Measurements from ENCODE around the gene LRIT2. TPM values are rescaled to one million over a fixed set of nuclear protein-coding genes. Genes with fewer than 3 reads are reported as not detected.
A peak's percentile ranks its signal among the peaks of the same experiment; 100 is the strongest.

LRIT2 gene
- total RNA-seq, 1 donor from 2014 or later: not detected

GRCh38 chr10:84196083-84196482, 29.3 kb downstream of the LRIT2 start:
- no peak overlapping the region for H3K4me3 ChIP-seq (ENCODE audit: low read depth, low read length)
- no peak for DNase-seq (ENCODE audit: low read depth)
- TF ChIP-seq CTCF (conservative IDR thresholded peaks at IDR 0.05; ENCODE audit: low read depth, low read length): no peak

GRCh38 chr10:84195044-84195830, 30.1 kb downstream of the LRIT2 start:
- TF ChIP-seq CTCF (conservative IDR thresholded peaks at IDR 0.05; ENCODE audit: low read depth, low read length): no peak
- H3K4me3 ChIP-seq (ENCODE audit: low read depth, low read length): peak overlapping the region; percentile 56
- DNase-seq (ENCODE audit: low read depth): no peak

GRCh38 chr10:84194424-84195043, 30.8 kb downstream of the LRIT2 start, which contains the start of gene CDHR1:
TSS of gene CDHR1 (plus strand) at chr10:84194537. CDS start at chr10:84194761, 224 bp downstream.
- no peak for TF ChIP-seq CTCF (conservative IDR thresholded peaks at IDR 0.05; ENCODE audit: low read depth, low read length)
- DNase-seq (ENCODE audit: low read depth): no peak
- peak within 1 kb of the TSS; percentile 56 for H3K4me3 ChIP-seq (ENCODE audit: low read depth, low read length)

- no peak for DNase-seq (ENCODE audit: low read depth)
- H3K4me3 ChIP-seq (ENCODE audit: low read depth, low read length): peak overlapping the region; percentile 56
- no peak for TF ChIP-seq CTCF (conservative IDR thresholded peaks at IDR 0.05; ENCODE audit: low read depth, low read length)
These were observed 31.4 kb downstream of the LRIT2 start for GRCh38 chr10:84193846-84194423.

- TF ChIP-seq CTCF (conservative IDR thresholded peaks at IDR 0.05; ENCODE audit: low read depth, low read length): no peak
These were observed 32.0 kb downstream of the LRIT2 start for GRCh38 chr10:84193327-84193726.

GRCh38 chr10:84191106-84191505, 34.2 kb downstream of the LRIT2 start:
- no peak for TF ChIP-seq CTCF (conservative IDR thresholded peaks at IDR 0.05; ENCODE audit: low read depth, low read length)
- no peak overlapping the region for H3K4me3 ChIP-seq (ENCODE audit: low read depth, low read length)
- DNase-seq (ENCODE audit: low read depth): no peak

More at GRCh38 chr10:84193327-84193726, 32.0 kb downstream of the LRIT2 start:
- no peak overlapping the region for H3K4me3 ChIP-seq (ENCODE audit: low read depth, low read length)
- no peak for DNase-seq (ENCODE audit: low read depth)
